Endometrium (tissue), 2 donors: ENCODE measurements around the gene SEPTIN14.
"Not testable (repeated sequence)": the region's sequence is repeated elsewhere in the genome, so short reads cannot be mapped to it uniquely, and the experiment has no call there.

Source experiments
- FAIRE-seq: peaks from 2 replicates; lab custom pipeline; 2012; peaks lifted over from hg19 to GRCh38; lab: Jason Lieb, UNC
- donor health status: control.
- donor health status: control.

The SEPTIN14 gene

GRCh38 chr7:55784151-55784550 lies 78.4 kb downstream of the SEPTIN14 start:
- FAIRE-seq: no peak

GRCh38 chr7:55778631-55779030 lies 83.9 kb downstream of the SEPTIN14 start:
- no peak for FAIRE-seq

- no peak for FAIRE-seq
Observed at GRCh38 chr7:55776196-55776595, 86.4 kb downstream of the SEPTIN14 start.

GRCh38 chr7:55775051-55775420 lies 87.5 kb downstream of the SEPTIN14 start:
- FAIRE-seq: no peak

- no peak for FAIRE-seq
Observed at GRCh38 chr7:55774327-55775050, 88.1 kb downstream of the SEPTIN14 start.

- FAIRE-seq: no peak
Observed at GRCh38 chr7:55770778-55771177, 91.8 kb downstream of the SEPTIN14 start.

- not testable (repeated sequence) for FAIRE-seq
Observed at GRCh38 chr7:55753274-55753862, 109.2 kb downstream of the SEPTIN14 start.

GRCh38 chr7:55744706-55745105 lies 117.8 kb downstream of the SEPTIN14 start:
- not testable (repeated sequence) for FAIRE-seq
